ENCODE measurements around the gene PPFIBP2.

PPFIBP2 gene

DNA sequence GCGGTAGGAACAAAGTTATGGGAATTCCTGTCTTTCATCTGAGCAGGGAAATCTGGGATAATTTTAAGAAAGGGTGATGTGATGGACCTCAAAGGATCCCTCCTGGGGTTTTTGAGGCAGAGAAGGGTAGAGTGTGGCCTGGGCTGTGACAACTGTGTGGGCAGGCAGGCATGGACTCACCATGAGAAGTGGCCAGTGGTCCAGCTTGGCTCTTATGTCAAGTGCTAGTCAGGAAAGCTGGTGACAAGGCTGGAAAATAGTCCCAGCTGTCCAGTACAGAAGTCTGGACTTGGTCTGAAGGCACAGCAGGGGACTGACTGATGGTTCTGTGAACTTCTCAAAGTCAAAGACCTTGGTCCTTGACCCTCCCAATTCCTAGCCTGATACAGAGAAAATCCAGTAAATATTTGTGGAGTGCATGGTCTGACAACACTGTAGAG lies 1.7 kb downstream of the PPFIBP2 start:
- ChIA-PET POLR2A (no interaction called here), CTCF (interaction anchor here (0.7 to 1.0 kb wide), 3 partner anchors 23 to 141 kb away, joined by 3 to 5 read pairs (median 4); no protein-coding TSS in a partner anchor)
- Histone ChIP-seq H3K36me3 (ENCODE audit: control insufficient read depth in 2 of 2, insufficient read depth in 1 of 2, low read length in 2 of 2) (no peaks in the 10 kb centered on the region), H3K4me1 (ENCODE audit: control insufficient read depth, insufficient read depth, low read length) (no peaks in the 10 kb centered on the region), H3K27ac (ENCODE audit: extremely low read depth, low read depth, low read length) (no peak overlapping the region), H3K9me3 (ENCODE audit: control insufficient read depth, insufficient read depth, low read depth, low read length) (no peaks in the 10 kb centered on the region), H3K4me3 (ENCODE audit: low read depth, low read length) (no peak overlapping the region)
- TF ChIP-seq ZBTB7A (tag by site-specific recombination; IDR thresholded peaks at IDR 0.05; ENCODE audit: low read depth) = no peak
- TF ChIP-seq ZFP41 (tag by site-specific recombination; IDR thresholded peaks at IDR 0.05; ENCODE audit: borderline replicate concordance) = no peak
- TF ChIP-seq GLI4 (tag by site-specific recombination; IDR thresholded peaks at IDR 0.05) = no peak
- TF ChIP-seq ZNF785 (tag by site-specific recombination; IDR thresholded peaks at IDR 0.05) = no peak
- no peak for TF ChIP-seq ZNF654 (tag by site-specific recombination; IDR thresholded peaks at IDR 0.05; ENCODE audit: low read depth)
- no peak for TF ChIP-seq WT1 (tag by site-specific recombination; IDR thresholded peaks at IDR 0.05)
- TF ChIP-seq, protein P1, sequence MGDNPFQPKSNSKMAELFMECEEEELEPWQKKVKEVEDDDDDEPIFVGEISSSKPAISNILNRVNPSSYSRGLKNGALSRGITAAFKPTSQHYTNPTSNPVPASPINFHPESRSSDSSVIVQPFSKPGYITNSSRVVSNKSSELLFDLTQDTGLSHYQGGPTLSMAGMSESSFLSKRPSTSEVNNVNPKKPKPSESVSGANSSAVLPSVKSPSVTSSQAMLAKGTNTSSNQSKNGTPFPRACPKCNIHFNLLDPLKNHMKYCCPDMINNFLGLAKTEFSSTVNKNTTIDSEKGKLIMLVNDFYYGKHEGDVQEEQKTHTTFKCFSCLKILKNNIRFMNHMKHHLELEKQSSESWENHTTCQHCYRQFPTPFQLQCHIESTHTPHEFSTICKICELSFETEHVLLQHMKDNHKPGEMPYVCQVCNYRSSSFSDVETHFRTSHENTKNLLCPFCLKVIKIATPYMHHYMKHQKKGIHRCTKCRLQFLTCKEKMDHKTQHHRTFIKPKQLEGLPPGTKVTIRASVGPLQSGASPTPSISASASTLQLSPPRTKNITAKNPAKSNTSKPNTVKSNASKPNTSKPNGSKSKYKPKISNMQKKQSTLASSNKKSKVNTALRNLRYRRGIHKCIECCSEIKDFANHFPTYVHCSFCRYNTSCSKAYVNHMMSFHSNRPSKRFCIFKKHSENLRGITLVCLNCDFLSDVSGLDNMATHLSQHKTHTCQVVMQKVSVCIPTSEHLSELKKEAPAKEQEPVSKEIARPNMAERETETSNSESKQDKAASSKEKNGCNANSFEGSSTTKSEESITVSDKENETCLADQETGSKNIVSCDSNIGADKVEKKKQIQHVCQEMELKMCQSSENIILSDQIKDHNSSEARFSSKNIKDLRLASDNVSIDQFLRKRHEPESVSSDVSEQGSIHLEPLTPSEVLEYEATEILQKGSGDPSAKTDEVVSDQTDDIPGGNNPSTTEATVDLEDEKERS (tag by site-specific recombination; IDR thresholded peaks at IDR 0.05) = no peak
- TF ChIP-seq ZNF76 (tag by site-specific recombination; IDR thresholded peaks at IDR 0.05; ENCODE audit: borderline replicate concordance, low read depth) = no peak
- TF ChIP-seq, protein P2, sequence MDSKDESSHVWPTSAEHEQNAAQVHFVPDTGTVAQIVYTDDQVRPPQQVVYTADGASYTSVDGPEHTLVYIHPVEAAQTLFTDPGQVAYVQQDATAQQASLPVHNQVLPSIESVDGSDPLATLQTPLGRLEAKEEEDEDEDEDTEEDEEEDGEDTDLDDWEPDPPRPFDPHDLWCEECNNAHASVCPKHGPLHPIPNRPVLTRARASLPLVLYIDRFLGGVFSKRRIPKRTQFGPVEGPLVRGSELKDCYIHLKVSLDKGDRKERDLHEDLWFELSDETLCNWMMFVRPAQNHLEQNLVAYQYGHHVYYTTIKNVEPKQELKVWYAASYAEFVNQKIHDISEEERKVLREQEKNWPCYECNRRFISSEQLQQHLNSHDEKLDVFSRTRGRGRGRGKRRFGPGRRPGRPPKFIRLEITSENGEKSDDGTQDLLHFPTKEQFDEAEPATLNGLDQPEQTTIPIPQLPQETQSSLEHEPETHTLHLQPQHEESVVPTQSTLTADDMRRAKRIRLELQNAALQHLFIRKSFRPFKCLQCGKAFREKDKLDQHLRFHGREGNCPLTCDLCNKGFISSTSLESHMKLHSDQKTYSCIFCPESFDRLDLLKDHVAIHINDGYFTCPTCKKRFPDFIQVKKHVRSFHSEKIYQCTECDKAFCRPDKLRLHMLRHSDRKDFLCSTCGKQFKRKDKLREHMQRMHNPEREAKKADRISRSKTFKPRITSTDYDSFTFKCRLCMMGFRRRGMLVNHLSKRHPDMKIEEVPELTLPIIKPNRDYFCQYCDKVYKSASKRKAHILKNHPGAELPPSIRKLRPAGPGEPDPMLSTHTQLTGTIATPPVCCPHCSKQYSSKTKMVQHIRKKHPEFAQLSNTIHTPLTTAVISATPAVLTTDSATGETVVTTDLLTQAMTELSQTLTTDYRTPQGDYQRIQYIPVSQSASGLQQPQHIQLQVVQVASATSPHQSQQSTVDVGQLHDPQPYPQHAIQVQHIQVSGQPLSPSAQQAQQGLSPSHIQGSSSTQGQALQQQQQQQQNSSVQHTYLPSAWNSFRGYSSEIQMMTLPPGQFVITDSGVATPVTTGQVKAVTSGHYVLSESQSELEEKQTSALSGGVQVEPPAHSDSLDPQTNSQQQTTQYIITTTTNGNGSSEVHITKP (tag by site-specific recombination; IDR thresholded peaks at IDR 0.05) = no peak
- TF ChIP-seq, protein P3, sequence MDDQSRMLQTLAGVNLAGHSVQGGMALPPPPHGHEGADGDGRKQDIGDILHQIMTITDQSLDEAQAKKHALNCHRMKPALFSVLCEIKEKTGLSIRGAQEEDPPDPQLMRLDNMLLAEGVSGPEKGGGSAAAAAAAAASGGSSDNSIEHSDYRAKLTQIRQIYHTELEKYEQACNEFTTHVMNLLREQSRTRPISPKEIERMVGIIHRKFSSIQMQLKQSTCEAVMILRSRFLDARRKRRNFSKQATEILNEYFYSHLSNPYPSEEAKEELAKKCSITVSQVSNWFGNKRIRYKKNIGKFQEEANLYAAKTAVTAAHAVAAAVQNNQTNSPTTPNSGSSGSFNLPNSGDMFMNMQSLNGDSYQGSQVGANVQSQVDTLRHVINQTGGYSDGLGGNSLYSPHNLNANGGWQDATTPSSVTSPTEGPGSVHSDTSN (CRISPR knock-in tag; IDR thresholded peaks at IDR 0.05) = no peak
- TF ChIP-seq, protein P4, sequence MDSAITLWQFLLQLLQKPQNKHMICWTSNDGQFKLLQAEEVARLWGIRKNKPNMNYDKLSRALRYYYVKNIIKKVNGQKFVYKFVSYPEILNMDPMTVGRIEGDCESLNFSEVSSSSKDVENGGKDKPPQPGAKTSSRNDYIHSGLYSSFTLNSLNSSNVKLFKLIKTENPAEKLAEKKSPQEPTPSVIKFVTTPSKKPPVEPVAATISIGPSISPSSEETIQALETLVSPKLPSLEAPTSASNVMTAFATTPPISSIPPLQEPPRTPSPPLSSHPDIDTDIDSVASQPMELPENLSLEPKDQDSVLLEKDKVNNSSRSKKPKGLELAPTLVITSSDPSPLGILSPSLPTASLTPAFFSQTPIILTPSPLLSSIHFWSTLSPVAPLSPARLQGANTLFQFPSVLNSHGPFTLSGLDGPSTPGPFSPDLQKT (IDR thresholded peaks at IDR 0.05; ENCODE audit: borderline replicate concordance, low read depth, low read length) = no peak
- TF ChIP-seq ZNF768 (tag by site-specific recombination; IDR thresholded peaks at IDR 0.05) = no peak
- TF ChIP-seq HOXD13 (CRISPR knock-in tag; IDR thresholded peaks at IDR 0.05; ENCODE audit: borderline replicate concordance) = no peak
- TF ChIP-seq ZNF544 (tag by site-specific recombination; IDR thresholded peaks at IDR 0.05) = no peak
- TF ChIP-seq, protein P5, sequence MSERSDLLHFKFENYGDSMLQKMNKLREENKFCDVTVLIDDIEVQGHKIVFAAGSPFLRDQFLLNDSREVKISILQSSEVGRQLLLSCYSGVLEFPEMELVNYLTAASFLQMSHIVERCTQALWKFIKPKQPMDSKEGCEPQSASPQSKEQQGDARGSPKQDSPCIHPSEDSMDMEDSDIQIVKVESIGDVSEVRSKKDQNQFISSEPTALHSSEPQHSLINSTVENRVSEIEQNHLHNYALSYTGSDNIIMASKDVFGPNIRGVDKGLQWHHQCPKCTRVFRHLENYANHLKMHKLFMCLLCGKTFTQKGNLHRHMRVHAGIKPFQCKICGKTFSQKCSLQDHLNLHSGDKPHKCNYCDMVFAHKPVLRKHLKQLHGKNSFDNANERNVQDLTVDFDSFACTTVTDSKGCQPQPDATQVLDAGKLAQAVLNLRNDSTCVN (tag by site-specific recombination; optimal IDR thresholded peaks at IDR 0.05) = no peak
- no peak for TF ChIP-seq ZBTB1 (tag by site-specific recombination; IDR thresholded peaks at IDR 0.05)
- no peak for TF ChIP-seq BCL11A (tag by site-specific recombination; IDR thresholded peaks at IDR 0.05; ENCODE audit: low read depth)

Data from HEK293 (cell line).